GM12872 (cell line): Measurements from ENCODE around the gene WFDC5.

Source experiments
- CTCF ChIP-seq: IDR thresholded peaks from 3 replicates; pipeline ENCODE4 v1.5.1; 2011; ENCODE audit warnings: low read depth, mild to moderate bottlenecking, low read length, moderate library complexity; ENCODE audit not compliant: insufficient read depth

Gene WFDC5

GRCh38 chr20:45094864-45095574 lies 20.0 kb downstream of the WFDC5 start:
- no peak for TF ChIP-seq CTCF

- TF ChIP-seq CTCF = no peak
These were observed 20.8 kb downstream of the WFDC5 start for GRCh38 chr20:45094201-45094600.

GRCh38 chr20:45092898-45093297 lies 22.1 kb downstream of the WFDC5 start:
- no peak for TF ChIP-seq CTCF

- no peak for TF ChIP-seq CTCF
These were observed 23.6 kb downstream of the WFDC5 start for GRCh38 chr20:45091366-45091765.

- TF ChIP-seq CTCF = no peak
These were observed 24.5 kb downstream of the WFDC5 start for GRCh38 chr20:45090481-45090880.

- TF ChIP-seq CTCF = no peak
These were observed 26.7 kb downstream of the WFDC5 start for GRCh38 chr20:45088247-45088646.

GRCh38 chr20:45087814-45088213 lies 27.2 kb downstream of the WFDC5 start:
- no peak for TF ChIP-seq CTCF
